Neural cell (in vitro differentiated cells): ENCODE data around the gene ZFX. TPM values are rescaled to one million over a fixed set of nuclear protein-coding genes. Genes with fewer than 3 reads are reported as not detected.

Source experiments
- H2AFZ ChIP-seq: fragments of 200-600, 300-800 bp; sonication (generic), shearing (Covaris generic); 2 replicates; pipeline ENCODE4 v1.6.0; 2014; ENCODE audit warnings: low read depth, mild to moderate bottlenecking, antibody characterized with exemption, low read length, moderate library complexity
- H3F3A ChIP-seq: fragments of 200-600 bp; shearing (Covaris generic); 2 replicates; pipeline ENCODE4 v1.6.1; 2016; ENCODE audit warnings: mild to moderate bottlenecking, moderate library complexity, mixed read lengths, antibody characterized with exemption, low read length; ENCODE audit not compliant: insufficient read depth, poor library complexity, severe bottlenecking
- H3K27ac ChIP-seq: fragments of 200-600, 300-800 bp; sonication (generic), shearing (Covaris generic); 2 replicates; pipeline ENCODE4 v1.5.1; 2014; ENCODE audit warnings: mild to moderate bottlenecking, low read length, moderate library complexity
- H3K27me3 ChIP-seq: fragments of 300-800, 200-600 bp; sonication (generic), shearing (Covaris generic); 2 replicates; pipeline ENCODE4 v1.6.0; 2014; ENCODE audit warnings: mild to moderate bottlenecking, low read depth, low read length, moderate library complexity; ENCODE audit not compliant: insufficient read depth
- H3K36me3 ChIP-seq: fragments of 300-800, 200-600 bp; sonication (generic), shearing (Covaris generic); 2 replicates; pipeline ENCODE4 v1.5.1; 2014; ENCODE audit warnings: mild to moderate bottlenecking, antibody characterized with exemption, low read length, moderate library complexity; ENCODE audit not compliant: insufficient read depth
- H3K4me2 ChIP-seq: fragments of 300-800, 200-600 bp; sonication (generic), shearing (Covaris generic); 2 replicates; pipeline ENCODE4 v1.6.0; 2014; ENCODE audit warnings: mild to moderate bottlenecking, low read length
- H3K4me3 ChIP-seq: fragments of 300-800, 200-600 bp; sonication (generic), shearing (Covaris generic); 2 replicates; pipeline ENCODE4 v1.5.1; 2014; ENCODE audit warnings: mild to moderate bottlenecking, low read length, moderate library complexity
- H3K79me2 ChIP-seq: fragments of 200-600 bp; shearing (Covaris generic); replicated peaks from 2 replicates; pipeline ENCODE4 v1.6.0; 2014; ENCODE audit warnings: mild to moderate bottlenecking, low read length, moderate library complexity; ENCODE audit not compliant: insufficient read depth
- H3K9ac ChIP-seq: fragments of 300-800, 200-600 bp; sonication (generic), shearing (Covaris generic); 2 replicates; pipeline ENCODE4 v1.6.1; 2016; ENCODE audit warnings: mild to moderate bottlenecking, low read length, mixed read lengths
- H3K9me2 ChIP-seq: fragments of 200-600 bp; shearing (Covaris generic); 2 replicates; pipeline ENCODE4 v1.6.1; 2016; ENCODE audit warnings: mild to moderate bottlenecking, low read length, mixed read lengths; ENCODE audit not compliant: insufficient read depth
- H3K9me3 ChIP-seq: fragments of 200-600, 300-800 bp; sonication (generic), shearing (Covaris generic); 2 replicates; pipeline ENCODE4 v1.6.1; 2016; ENCODE audit warnings: mild to moderate bottlenecking, mixed run types, low read length, moderate library complexity, mixed read lengths
- H4K20me1 ChIP-seq: fragments of 200-600 bp; shearing (Covaris generic); 2 replicates; pipeline ENCODE4 v1.6.1; 2016; ENCODE audit warnings: mild to moderate bottlenecking, mixed run types; ENCODE audit not compliant: insufficient read depth
- CTCF ChIP-seq: fragments of 450-650 bp; IDR thresholded peaks from 2 replicates; pipeline ENCODE4 v1.5.1; 2014; ENCODE audit warnings: antibody characterized with exemption, mild to moderate bottlenecking, moderate library complexity; ENCODE audit not compliant: poor library complexity, severe bottlenecking
- EP300 ChIP-seq: fragments of 450-650 bp; conservative IDR thresholded peaks from 2 replicates; pipeline ENCODE4 v1.6.1; 2014; ENCODE audit warnings: antibody characterized with exemption, mild to moderate bottlenecking, moderate library complexity; ENCODE audit not compliant: poor library complexity, severe bottlenecking
- EZH2 ChIP-seq: fragments of 200-600, 300-800 bp; shearing (Covaris generic), sonication (generic); IDR thresholded peaks from 2 replicates; pipeline ENCODE4 v1.6.1; 2014; ENCODE audit warnings: antibody characterized with exemption, low read length, borderline replicate concordance, mild to moderate bottlenecking; ENCODE audit not compliant: insufficient read depth, poor library complexity, severe bottlenecking
- MXI1 ChIP-seq: fragments of 450-650 bp; conservative IDR thresholded peaks from 2 replicates; pipeline ENCODE4 v1.6.1; 2014; ENCODE audit warnings: antibody characterized with exemption, mild to moderate bottlenecking; ENCODE audit not compliant: poor library complexity, severe bottlenecking
- POLR2AphosphoS5 ChIP-seq: IDR thresholded peaks from 2 replicates; pipeline ENCODE4 v1.6.1; 2012
- RAD21 ChIP-seq: fragments of 450-650 bp; conservative IDR thresholded peaks from 2 replicates; pipeline ENCODE4 v1.6.1; 2014; ENCODE audit warnings: antibody characterized with exemption, mild to moderate bottlenecking, moderate library complexity
- REST ChIP-seq: IDR thresholded peaks from 2 replicates; pipeline ENCODE4 v1.6.1; 2012; ENCODE audit warnings: borderline replicate concordance
- SMC3 ChIP-seq: fragments of 450-650 bp; conservative IDR thresholded peaks from 2 replicates; pipeline ENCODE4 v1.6.1; 2014; ENCODE audit warnings: antibody characterized with exemption, mild to moderate bottlenecking, moderate library complexity; ENCODE audit not compliant: poor library complexity
- TAF1 ChIP-seq: IDR thresholded peaks from 2 replicates; pipeline ENCODE4 v1.6.1; 2012; ENCODE audit warnings: low read depth
- polyA plus RNA-seq: library from polyadenylated mRNA; depleted of rRNA; stranded (reverse); fragments of >200 nt; gene quantifications from 2 replicates; pipeline ENCODE4 v1.2.3, GENCODE V29; 2014

The ZFX gene
- polyA plus RNA-seq, 1 donor from 2014 or later: 12.5 TPM

- no peak for TF ChIP-seq POLR2AphosphoS5
- no peak for TF ChIP-seq TAF1
- no peak for TF ChIP-seq EP300
- TF ChIP-seq EZH2: no peak
- no peak for TF ChIP-seq REST
- no peak for TF ChIP-seq RAD21
- TF ChIP-seq CTCF: no peak
- no peak for TF ChIP-seq SMC3
- no peak for TF ChIP-seq MXI1
- Histone ChIP-seq H3K27ac (no peak overlapping the region), H3K4me3 (no peak overlapping the region), H3K36me3 (no peaks in the 10 kb centered on the region), H4K20me1 (no peaks in the 10 kb centered on the region), H3K9me3 (no peaks in the 10 kb centered on the region), H3K9me2 (no peaks in the 10 kb centered on the region), H3K9ac (no peak overlapping the region), H3K79me2 (no peaks in the 10 kb centered on the region), H3K27me3 (no peaks in the 10 kb centered on the region), H3K4me2 (no peak overlapping the region), H3F3A (no peaks in the 10 kb centered on the region), H2AFZ (no peak overlapping the region)
These were observed 23.8 kb downstream of the ZFX start for GRCh38 chrX:24173115-24173847.

- Histone ChIP-seq H3K79me2 (no peaks in the 10 kb centered on the region), H3K4me3 (no peak overlapping the region), H3K4me2 (no peak overlapping the region), H3K9me2 (no peaks in the 10 kb centered on the region), H3K9me3 (no peaks in the 10 kb centered on the region), H3K27ac (no peak overlapping the region), H3K27me3 (no peaks in the 10 kb centered on the region), H4K20me1 (no peaks in the 10 kb centered on the region), H3K36me3 (no peaks in the 10 kb centered on the region), H3F3A (no peaks in the 10 kb centered on the region), H3K9ac (no peak overlapping the region), H2AFZ (no peak overlapping the region)
- no peak for TF ChIP-seq CTCF
- TF ChIP-seq POLR2AphosphoS5: no peak
- no peak for TF ChIP-seq TAF1
- TF ChIP-seq RAD21: no peak
- no peak for TF ChIP-seq MXI1
These were observed 25.7 kb downstream of the ZFX start for GRCh38 chrX:24175276-24175675.
